Measurements from ENCODE around the gene ACR.

ACR gene

GRCh38 chr22:50702821-50703725, 34.9 kb upstream of the ACR start:
- DNase-seq = no peak

- DNase-seq = no peak
Observed at GRCh38 chr22:50703726-50704509, 34.1 kb upstream of the ACR start.

- DNase-seq = no peak
Observed at GRCh38 chr22:50704510-50705218, 33.3 kb upstream of the ACR start.

GRCh38 chr22:50705219-50705691, 32.7 kb upstream of the ACR start:
- no peak for DNase-seq

GRCh38 chr22:50705851-50706351, 32.1 kb upstream of the ACR start:
- no peak for DNase-seq

GRCh38 chr22:50706481-50707125, 31.4 kb upstream of the ACR start:
- no peak for DNase-seq

- no peak for DNase-seq
Observed at GRCh38 chr22:50708474-50708873, 29.5 kb upstream of the ACR start.

- no peak for DNase-seq
Observed at GRCh38 chr22:50708996-50709395, 29.0 kb upstream of the ACR start.

- DNase-seq = no peak
Observed at GRCh38 chr22:50710221-50710620, 27.8 kb upstream of the ACR start.

- DNase-seq = no peak
Observed at GRCh38 chr22:50710886-50711285, 27.1 kb upstream of the ACR start.

GRCh38 chr22:50711446-50712340, 26.3 kb upstream of the ACR start:
- no peak for DNase-seq

GRCh38 chr22:50712341-50713007, 25.5 kb upstream of the ACR start:
- no peak for DNase-seq

- DNase-seq = no peak
Observed at GRCh38 chr22:50713008-50713385, 25.0 kb upstream of the ACR start.

- no peak for DNase-seq
Observed at GRCh38 chr22:50713571-50714056, 24.4 kb upstream of the ACR start.

- DNase-seq = no peak
Observed at GRCh38 chr22:50714150-50714549, 23.9 kb upstream of the ACR start.

- no peak for DNase-seq
Observed at GRCh38 chr22:50714631-50715179, 23.3 kb upstream of the ACR start.

GRCh38 chr22:50715250-50715649, 22.8 kb upstream of the ACR start:
- DNase-seq = no peak

- no peak for DNase-seq
Observed at GRCh38 chr22:50715776-50716175, 22.2 kb upstream of the ACR start.

- DNase-seq = no peak
Observed at GRCh38 chr22:50716290-50717024, 21.5 kb upstream of the ACR start.
